Hepatocyte (in vitro differentiated cells): ENCODE measurements around the gene STXBP1.

Source experiments
- EZH2 ChIP-seq: fragments of 200-600 bp; sonication (generic); IDR thresholded peaks from 2 replicates; pipeline ENCODE4 v1.6.1; 2016; ENCODE audit warnings: antibody characterized with exemption, mild to moderate bottlenecking, borderline replicate concordance
- TF ChIP-seq, protein P1 (sequence below): fragments of 200-600 bp; sonication (generic); IDR thresholded peaks from 2 replicates; pipeline ENCODE4 v1.5.1; 2016; ENCODE audit warnings: antibody characterized with exemption, mild to moderate bottlenecking; ENCODE audit not compliant: poor library complexity

DNA sequence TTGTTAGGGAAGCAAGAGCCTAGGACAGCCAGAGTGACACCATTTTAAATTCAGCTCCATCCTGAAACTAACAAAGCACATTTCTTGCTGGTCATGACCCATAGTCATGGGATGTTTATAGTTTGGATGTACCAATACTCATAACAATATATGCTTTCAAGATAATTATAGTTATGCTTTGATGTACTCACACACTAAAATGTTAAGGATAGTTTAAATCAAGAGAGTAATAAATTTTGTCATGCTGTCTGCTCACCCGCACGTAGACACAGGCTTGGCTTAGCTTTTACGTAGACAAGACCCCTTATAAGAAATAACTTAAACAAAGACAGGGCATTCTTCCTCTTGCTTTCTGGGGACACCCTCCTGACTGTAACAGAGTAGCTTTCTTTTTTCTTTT lies 8.9 kb upstream of the STXBP1 start:
- TF ChIP-seq, protein P1, sequence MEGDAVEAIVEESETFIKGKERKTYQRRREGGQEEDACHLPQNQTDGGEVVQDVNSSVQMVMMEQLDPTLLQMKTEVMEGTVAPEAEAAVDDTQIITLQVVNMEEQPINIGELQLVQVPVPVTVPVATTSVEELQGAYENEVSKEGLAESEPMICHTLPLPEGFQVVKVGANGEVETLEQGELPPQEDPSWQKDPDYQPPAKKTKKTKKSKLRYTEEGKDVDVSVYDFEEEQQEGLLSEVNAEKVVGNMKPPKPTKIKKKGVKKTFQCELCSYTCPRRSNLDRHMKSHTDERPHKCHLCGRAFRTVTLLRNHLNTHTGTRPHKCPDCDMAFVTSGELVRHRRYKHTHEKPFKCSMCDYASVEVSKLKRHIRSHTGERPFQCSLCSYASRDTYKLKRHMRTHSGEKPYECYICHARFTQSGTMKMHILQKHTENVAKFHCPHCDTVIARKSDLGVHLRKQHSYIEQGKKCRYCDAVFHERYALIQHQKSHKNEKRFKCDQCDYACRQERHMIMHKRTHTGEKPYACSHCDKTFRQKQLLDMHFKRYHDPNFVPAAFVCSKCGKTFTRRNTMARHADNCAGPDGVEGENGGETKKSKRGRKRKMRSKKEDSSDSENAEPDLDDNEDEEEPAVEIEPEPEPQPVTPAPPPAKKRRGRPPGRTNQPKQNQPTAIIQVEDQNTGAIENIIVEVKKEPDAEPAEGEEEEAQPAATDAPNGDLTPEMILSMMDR = no peak
- no peak for TF ChIP-seq EZH2
